Type B pancreatic cell (in vitro differentiated cells): ENCODE measurements around the gene EPHX1. TPM values are rescaled to one million over a fixed set of nuclear protein-coding genes. Genes with fewer than 3 reads are reported as not detected.

Experiments
- DNase-seq: peaks from one replicate; pipeline ENCODE4 v3.0.0; 2021; ENCODE audit warnings: mixed read lengths; ENCODE audit not compliant: unreplicated experiment; ENCODE audit errors: extremely low spot score
- H3K27ac Mint-ChIP-seq: 2 replicates; pipeline ENCODE4 v1.8.0; 2021; ENCODE audit warnings: mild to moderate bottlenecking, mixed read lengths
- H3K27me3 Mint-ChIP-seq: 2 replicates; pipeline ENCODE4 v1.8.0; 2021; ENCODE audit warnings: mixed read lengths
- H3K36me3 Mint-ChIP-seq: 2 replicates; pipeline ENCODE4 v1.8.0; 2021; ENCODE audit warnings: mixed read lengths
- H3K4me1 Mint-ChIP-seq: one replicate; pipeline ENCODE4 v1.8.0; 2021; ENCODE audit warnings: mixed read lengths; ENCODE audit not compliant: unreplicated experiment
- H3K4me3 Mint-ChIP-seq: 2 replicates; pipeline ENCODE4 v1.8.0; 2021; ENCODE audit warnings: mild to moderate bottlenecking, mixed read lengths
- H3K9me3 Mint-ChIP-seq: 2 replicates; pipeline ENCODE4 v1.8.0; 2021; ENCODE audit warnings: mixed read lengths
- CTCF ChIP-seq: fragments of 200-600 bp; sonication (generic); conservative IDR thresholded peaks from 2 replicates; pipeline ENCODE4 v1.5.0; 2021; ENCODE audit warnings: antibody characterized with exemption, mild to moderate bottlenecking
- total RNA-seq: library from RNA; stranded (reverse); gene quantifications from 2 replicates; pipeline ENCODE4 v1.2.1, GENCODE V29; 2021; ENCODE audit warnings: low replicate concordance

The EPHX1 gene
- total RNA-seq, 1 donor from 2014 or later, result 65.2 TPM

GRCh38 chr1:225877580-225877979 is 67.7 kb downstream of the EPHX1 start:
- Mint-ChIP-seq H3K9me3 (no peaks in the 10 kb centered on the region), H3K36me3 (no peaks in the 10 kb centered on the region), H3K27ac (peak overlapping the region; percentile 28), H3K27me3 (no peaks in the 10 kb centered on the region), H3K4me3 (peak overlapping the region; percentile 26), H3K4me1 (peaks cover 37% of the 10 kb centered on the region)
- no peak for DNase-seq
- peak; percentile 67 for TF ChIP-seq CTCF

- peak overlapping the region; percentile 51 for H3K4me3 Mint-ChIP-seq
- no peak for DNase-seq
- peak overlapping the region; percentile 61 for H3K27ac Mint-ChIP-seq
- no peaks in the 10 kb centered on the region for H3K27me3 Mint-ChIP-seq
- no peaks in the 10 kb centered on the region for H3K36me3 Mint-ChIP-seq
- H3K4me1 Mint-ChIP-seq, result peaks cover 37% of the 10 kb centered on the region
- no peak for TF ChIP-seq CTCF
- no peaks in the 10 kb centered on the region for H3K9me3 Mint-ChIP-seq
Measured at GRCh38 chr1:225878282-225878681, 68.4 kb downstream of the EPHX1 start.

- TF ChIP-seq CTCF, result no peak
- peak overlapping the region; percentile 83 for H3K27ac Mint-ChIP-seq
- H3K36me3 Mint-ChIP-seq, result no peaks in the 10 kb centered on the region
- H3K4me3 Mint-ChIP-seq, result peak overlapping the region; percentile 90
- H3K27me3 Mint-ChIP-seq, result peaks cover 3% of the 10 kb centered on the region
- H3K9me3 Mint-ChIP-seq, result no peaks in the 10 kb centered on the region
- H3K4me1 Mint-ChIP-seq, result peaks cover 31% of the 10 kb centered on the region
- no peak for DNase-seq
Measured at GRCh38 chr1:225879521-225880221, 69.7 kb downstream of the EPHX1 start.

DNA sequence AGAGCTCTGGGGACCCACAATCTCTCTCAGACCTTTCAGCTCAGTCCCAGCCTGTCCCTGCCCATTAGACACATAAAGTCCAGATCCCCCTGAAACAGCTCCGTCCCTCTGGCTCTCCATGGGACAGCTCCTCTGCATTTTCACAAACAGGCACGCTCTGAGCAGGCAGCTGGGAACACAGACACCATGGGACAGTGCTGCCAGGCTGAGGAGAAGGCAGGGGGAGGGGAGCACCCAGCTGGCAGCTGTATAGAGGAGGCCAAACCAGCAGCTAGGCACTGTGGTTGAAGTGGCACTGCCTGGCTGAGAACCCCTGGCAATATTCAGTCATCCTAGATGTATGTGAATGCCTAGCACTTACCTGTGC is 70.3 kb downstream of the EPHX1 start:
- no peaks in the 10 kb centered on the region for H3K36me3 Mint-ChIP-seq
- H3K4me3 Mint-ChIP-seq, result peak overlapping the region; percentile 90
- no peak for TF ChIP-seq CTCF
- H3K9me3 Mint-ChIP-seq, result no peaks in the 10 kb centered on the region
- H3K27ac Mint-ChIP-seq, result peak overlapping the region; percentile 83
- peaks cover 31% of the 10 kb centered on the region for H3K4me1 Mint-ChIP-seq
- no peak for DNase-seq
- peaks cover 3% of the 10 kb centered on the region for H3K27me3 Mint-ChIP-seq

- no peak for TF ChIP-seq CTCF
- H3K9me3 Mint-ChIP-seq, result no peaks in the 10 kb centered on the region
- peak overlapping the region; percentile 90 for H3K4me3 Mint-ChIP-seq
- peak overlapping the region; percentile 83 for H3K27ac Mint-ChIP-seq
- H3K4me1 Mint-ChIP-seq, result peaks cover 31% of the 10 kb centered on the region
- no peak for DNase-seq
- peaks cover 3% of the 10 kb centered on the region for H3K27me3 Mint-ChIP-seq
- no peaks in the 10 kb centered on the region for H3K36me3 Mint-ChIP-seq
Measured at GRCh38 chr1:225880636-225881035, 70.7 kb downstream of the EPHX1 start.
